Measurements from ENCODE around the gene MAD1L1.

The MAD1L1 gene

DNA sequence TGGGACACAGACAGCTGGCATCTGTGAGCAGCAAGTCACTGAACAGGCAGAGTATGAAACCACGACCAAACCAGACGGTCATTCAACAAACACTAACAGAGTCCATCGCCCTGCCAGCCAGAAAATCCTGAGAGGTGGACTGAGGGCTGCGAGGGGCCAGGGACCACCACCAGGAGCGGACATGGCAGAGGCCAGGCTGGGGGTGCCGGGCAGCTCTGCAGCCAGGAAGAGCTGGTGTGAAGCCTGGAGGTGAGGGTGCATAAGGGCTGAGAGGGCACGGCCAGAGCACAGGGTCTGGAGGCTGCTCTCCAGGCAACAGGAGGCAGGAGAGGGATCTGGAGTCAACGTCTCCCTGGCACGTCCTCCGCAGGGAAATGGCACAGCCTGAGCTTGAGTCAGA, 15.5 kb downstream of the MAD1L1 start:
- peaks cover 29 to 48% of the 10 kb centered on the region in 2 donors for H3K36me3 ChIP-seq (ENCODE audit: control insufficient read depth in 2 of 2, insufficient read depth in 2 of 2, low read length in 2 of 2)
- H3K9me3 ChIP-seq (ENCODE audit: control insufficient read depth in 2 of 2, low read length in 2 of 2), result no peaks in the 10 kb centered on the region

GRCh38 chr7:2215851-2216250, 16.9 kb downstream of the MAD1L1 start:
- Histone ChIP-seq H3K27ac (ENCODE audit: low read length) (no peak overlapping the region), H3K9me3 (ENCODE audit: control insufficient read depth in 2 of 2, low read length in 2 of 2) (no peaks in the 10 kb centered on the region), H3K4me3 (ENCODE audit: low read length in 2 of 2) (no peak overlapping the region), H3K27me3 (ENCODE audit: control insufficient read depth in 1 of 2, insufficient read depth in 2 of 2, low read length in 2 of 2) (no peaks in the 10 kb centered on the region), H3K36me3 (ENCODE audit: control insufficient read depth in 2 of 2, insufficient read depth in 2 of 2, low read length in 2 of 2) (peaks cover 25 to 42% of the 10 kb centered on the region in 2 donors), H3K9ac (ENCODE audit: low read length in 2 of 2) (no peak overlapping the region), H3K4me1 (ENCODE audit: control insufficient read depth, insufficient read depth, low read length) (no peaks in the 10 kb centered on the region)

More for the DNA sequence above, 15.5 kb downstream of the MAD1L1 start:
- Histone ChIP-seq H3K27ac (ENCODE audit: low read length) (no peak overlapping the region), H3K4me3 (ENCODE audit: low read length in 2 of 2) (no peak overlapping the region), H3K27me3 (ENCODE audit: control insufficient read depth in 1 of 2, insufficient read depth in 2 of 2, low read length in 2 of 2) (no peaks in the 10 kb centered on the region), H3K4me1 (ENCODE audit: control insufficient read depth, insufficient read depth, low read length) (no peaks in the 10 kb centered on the region), H3K9ac (ENCODE audit: low read length in 2 of 2) (no peak overlapping the region)

- no peaks in the 10 kb centered on the region for H3K9me3 ChIP-seq (ENCODE audit: control insufficient read depth in 2 of 2, low read length in 2 of 2)
- H3K9ac ChIP-seq (ENCODE audit: low read length in 2 of 2), result no peak overlapping the region
- peaks cover 25 to 39% of the 10 kb centered on the region in 2 donors for H3K36me3 ChIP-seq (ENCODE audit: control insufficient read depth in 2 of 2, insufficient read depth in 2 of 2, low read length in 2 of 2)
- H3K27ac ChIP-seq (ENCODE audit: low read length), result no peak overlapping the region
- peaks cover 2% of the 10 kb centered on the region for H3K4me1 ChIP-seq (ENCODE audit: control insufficient read depth, insufficient read depth, low read length)
- no peaks in the 10 kb centered on the region for H3K27me3 ChIP-seq (ENCODE audit: control insufficient read depth in 1 of 2, insufficient read depth in 2 of 2, low read length in 2 of 2)
- no peak overlapping the region for H3K4me3 ChIP-seq (ENCODE audit: low read length in 2 of 2)
Measured at GRCh38 chr7:2214636-2215035, 18.1 kb downstream of the MAD1L1 start.

DNA sequence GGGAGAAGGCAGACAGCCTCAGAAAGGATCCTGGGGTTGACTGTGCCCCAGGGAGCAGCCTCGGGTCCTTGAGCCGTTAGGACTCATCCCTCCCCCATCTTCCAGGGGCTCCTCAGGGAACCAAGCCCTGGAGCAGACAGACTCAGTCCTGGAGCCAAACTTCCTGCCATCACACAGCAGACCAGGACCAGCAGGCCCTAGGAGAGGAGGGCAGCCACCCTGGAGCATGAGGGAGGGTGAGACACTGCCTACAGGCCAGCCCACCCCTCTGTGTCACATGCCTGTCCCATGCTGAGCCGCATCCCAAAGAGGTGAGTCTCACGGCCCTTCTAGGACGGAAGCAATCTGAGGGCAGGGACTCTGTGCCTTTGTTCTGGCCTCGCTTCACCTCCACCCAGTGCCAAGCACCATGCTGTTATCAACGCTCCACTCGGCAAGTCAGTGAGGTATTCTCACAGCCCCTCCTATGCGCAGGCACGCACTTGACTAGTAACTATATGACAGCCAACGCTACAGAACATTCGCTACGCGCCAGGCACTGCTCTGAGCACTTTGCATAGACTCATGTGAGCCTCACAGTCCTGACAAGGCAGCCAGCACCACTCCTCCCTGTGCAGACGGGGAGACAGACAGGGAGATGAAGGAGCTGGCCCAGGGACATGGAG, 19.1 kb downstream of the MAD1L1 start:
- H3K4me3 ChIP-seq (ENCODE audit: low read length in 2 of 2), result no peak overlapping the region
- H3K27ac ChIP-seq (ENCODE audit: low read length), result no peak overlapping the region
- peaks cover 8% of the 10 kb centered on the region for H3K4me1 ChIP-seq (ENCODE audit: control insufficient read depth, insufficient read depth, low read length)
- peaks cover 25 to 42% of the 10 kb centered on the region in 2 donors for H3K36me3 ChIP-seq (ENCODE audit: control insufficient read depth in 2 of 2, insufficient read depth in 2 of 2, low read length in 2 of 2)
- H3K27me3 ChIP-seq (ENCODE audit: control insufficient read depth in 1 of 2, insufficient read depth in 2 of 2, low read length in 2 of 2), result no peaks in the 10 kb centered on the region
- H3K9ac ChIP-seq (ENCODE audit: low read length in 2 of 2), result no peak overlapping the region
- no peaks in the 10 kb centered on the region for H3K9me3 ChIP-seq (ENCODE audit: control insufficient read depth in 2 of 2, low read length in 2 of 2)

DNA sequence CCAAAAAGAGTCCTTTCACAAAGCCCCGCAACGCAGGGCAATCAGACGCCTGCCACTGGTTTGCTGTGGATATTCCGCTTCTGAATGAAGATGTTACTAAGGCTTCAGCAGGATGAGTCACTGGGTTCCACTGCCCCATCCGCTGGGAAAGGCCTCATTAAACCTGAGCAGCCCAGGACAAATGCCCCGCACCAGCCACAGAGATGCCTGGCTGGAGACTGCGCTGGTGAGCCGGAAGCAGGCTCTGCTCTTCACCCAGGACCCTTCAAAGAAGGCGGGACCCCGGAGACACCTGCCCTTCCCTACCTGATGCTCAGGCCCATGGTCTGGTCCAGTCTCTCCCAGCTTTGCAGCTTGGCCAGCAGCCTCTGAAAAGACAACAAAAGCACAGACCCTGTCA, 19.8 kb downstream of the MAD1L1 start:
- Histone ChIP-seq H3K4me1 (ENCODE audit: control insufficient read depth, insufficient read depth, low read length) (peaks cover 8% of the 10 kb centered on the region), H3K36me3 (ENCODE audit: control insufficient read depth in 2 of 2, insufficient read depth in 2 of 2, low read length in 2 of 2) (peaks cover 26 to 40% of the 10 kb centered on the region in 2 donors), H3K27ac (ENCODE audit: low read length) (no peak overlapping the region), H3K9me3 (ENCODE audit: control insufficient read depth in 2 of 2, low read length in 2 of 2) (no peaks in the 10 kb centered on the region), H3K4me3 (ENCODE audit: low read length in 2 of 2) (no peak overlapping the region), H3K9ac (ENCODE audit: low read length in 2 of 2) (no peak overlapping the region), H3K27me3 (ENCODE audit: control insufficient read depth in 1 of 2, insufficient read depth in 2 of 2, low read length in 2 of 2) (no peaks in the 10 kb centered on the region)

DNA sequence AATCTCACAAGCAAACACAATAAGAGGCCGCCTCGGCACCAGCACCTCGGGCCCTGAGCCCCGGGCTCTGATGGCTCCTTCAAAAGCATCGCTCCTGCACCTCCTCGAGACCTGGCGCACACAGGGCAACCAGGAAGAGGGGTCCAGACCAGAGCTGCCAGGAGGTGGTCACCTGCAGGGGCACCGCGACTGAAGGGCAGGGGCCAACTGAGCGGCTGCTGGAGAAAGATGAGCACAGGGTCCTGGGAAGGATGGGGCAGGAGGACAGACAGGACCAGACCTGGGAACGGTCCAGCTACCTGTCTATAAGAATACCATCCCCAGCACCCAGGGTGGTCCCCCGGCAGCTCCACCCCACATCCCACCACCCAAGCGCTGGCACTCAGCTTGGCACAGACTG, 20.8 kb downstream of the MAD1L1 start:
- Histone ChIP-seq H3K4me3 (ENCODE audit: low read length in 2 of 2) (no peak overlapping the region), H3K4me1 (ENCODE audit: control insufficient read depth, insufficient read depth, low read length) (peaks cover 8% of the 10 kb centered on the region), H3K9me3 (ENCODE audit: control insufficient read depth in 2 of 2, low read length in 2 of 2) (no peaks in the 10 kb centered on the region), H3K27me3 (ENCODE audit: control insufficient read depth in 1 of 2, insufficient read depth in 2 of 2, low read length in 2 of 2) (no peaks in the 10 kb centered on the region), H3K27ac (ENCODE audit: low read length) (no peak overlapping the region), H3K9ac (ENCODE audit: low read length in 2 of 2) (no peak overlapping the region), H3K36me3 (ENCODE audit: control insufficient read depth in 2 of 2, insufficient read depth in 2 of 2, low read length in 2 of 2) (peaks cover 25 to 37% of the 10 kb centered on the region in 2 donors)

GRCh38 chr7:2211259-2211880, 21.4 kb downstream of the MAD1L1 start:
- no peak overlapping the region for H3K27ac ChIP-seq (ENCODE audit: low read length)
- H3K4me3 ChIP-seq (ENCODE audit: low read length in 2 of 2), result no peak overlapping the region
- H3K4me1 ChIP-seq (ENCODE audit: control insufficient read depth, insufficient read depth, low read length), result peaks cover 8% of the 10 kb centered on the region
- H3K27me3 ChIP-seq (ENCODE audit: control insufficient read depth in 1 of 2, insufficient read depth in 2 of 2, low read length in 2 of 2), result no peaks in the 10 kb centered on the region
- H3K36me3 ChIP-seq (ENCODE audit: control insufficient read depth in 2 of 2, insufficient read depth in 2 of 2, low read length in 2 of 2), result peaks cover 23 to 33% of the 10 kb centered on the region in 2 donors
- H3K9me3 ChIP-seq (ENCODE audit: control insufficient read depth in 2 of 2, low read length in 2 of 2), result no peaks in the 10 kb centered on the region
- H3K9ac ChIP-seq (ENCODE audit: low read length in 2 of 2), result no peak overlapping the region

DNA sequence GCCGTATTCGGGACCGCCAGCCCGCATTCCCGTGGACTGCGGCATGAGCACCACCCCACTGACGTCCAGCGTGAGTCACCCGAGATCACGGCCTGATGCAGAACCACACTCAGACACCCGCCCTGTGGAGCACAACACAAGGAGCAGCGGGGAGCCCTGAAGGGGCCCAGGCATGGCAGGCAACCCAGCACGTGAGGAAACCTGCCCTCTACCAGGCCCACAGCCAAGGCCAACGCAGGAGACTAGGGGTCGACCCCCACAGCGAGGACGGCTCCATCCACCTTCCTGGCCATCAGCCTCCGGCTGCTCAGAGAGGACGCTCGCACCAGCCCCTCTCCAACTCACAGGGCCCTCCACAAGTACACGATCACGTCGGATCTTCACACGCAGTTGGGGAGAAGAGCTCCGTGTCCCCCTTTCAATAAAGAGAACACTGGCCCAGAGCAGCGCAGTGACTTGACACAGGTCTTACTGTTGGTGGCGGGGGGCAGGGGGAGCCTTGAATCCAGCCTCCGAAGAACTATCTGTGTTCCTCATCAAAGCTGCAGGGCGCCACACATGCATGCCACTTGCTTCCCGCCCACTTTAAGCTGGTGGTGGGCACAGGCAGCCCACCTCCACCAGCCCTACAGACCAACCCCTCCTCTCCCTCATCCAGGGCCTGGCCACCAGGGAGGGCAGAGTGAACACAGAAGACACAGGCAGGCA, 22.0 kb downstream of the MAD1L1 start:
- Histone ChIP-seq H3K27ac (ENCODE audit: low read length) (no peak overlapping the region), H3K27me3 (ENCODE audit: control insufficient read depth in 1 of 2, insufficient read depth in 2 of 2, low read length in 2 of 2) (no peaks in the 10 kb centered on the region), H3K9me3 (ENCODE audit: control insufficient read depth in 2 of 2, low read length in 2 of 2) (no peaks in the 10 kb centered on the region), H3K36me3 (ENCODE audit: control insufficient read depth in 2 of 2, insufficient read depth in 2 of 2, low read length in 2 of 2) (peaks cover 18 to 26% of the 10 kb centered on the region in 2 donors), H3K9ac (ENCODE audit: low read length in 2 of 2) (no peak overlapping the region), H3K4me3 (ENCODE audit: low read length in 2 of 2) (no peak overlapping the region), H3K4me1 (ENCODE audit: control insufficient read depth, insufficient read depth, low read length) (peaks cover 8% of the 10 kb centered on the region)

DNA sequence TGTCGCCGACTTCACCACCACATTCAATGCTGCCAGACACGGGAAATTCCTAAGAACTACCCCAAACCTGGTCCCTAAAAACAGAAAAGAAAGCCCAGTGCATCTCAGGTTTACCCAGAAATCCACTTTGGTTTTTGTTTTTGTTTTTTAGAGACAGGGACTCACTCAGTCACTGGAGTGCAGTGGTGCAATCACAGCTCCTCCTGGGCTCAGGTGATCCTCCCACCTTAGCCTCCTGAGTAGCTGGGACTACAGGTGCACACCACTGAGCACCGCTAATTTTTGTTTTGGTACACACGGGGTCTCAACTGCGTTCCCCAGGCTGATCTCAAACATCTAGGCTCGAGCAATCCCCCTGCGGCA, 22.8 kb downstream of the MAD1L1 start:
- peak overlapping the region in 1 of 2 donors; percentile 21 for H3K9ac ChIP-seq (ENCODE audit: low read length in 2 of 2)
- peaks cover 15% of the 10 kb centered on the region for H3K4me1 ChIP-seq (ENCODE audit: control insufficient read depth, insufficient read depth, low read length)
- no peak overlapping the region for H3K4me3 ChIP-seq (ENCODE audit: low read length in 2 of 2)
- H3K9me3 ChIP-seq (ENCODE audit: control insufficient read depth in 2 of 2, low read length in 2 of 2), result no peaks in the 10 kb centered on the region
- no peak overlapping the region for H3K27ac ChIP-seq (ENCODE audit: low read length)
- H3K36me3 ChIP-seq (ENCODE audit: control insufficient read depth in 2 of 2, insufficient read depth in 2 of 2, low read length in 2 of 2), result peaks cover 14 to 23% of the 10 kb centered on the region in 2 donors
- H3K27me3 ChIP-seq (ENCODE audit: control insufficient read depth in 1 of 2, insufficient read depth in 2 of 2, low read length in 2 of 2), result no peaks in the 10 kb centered on the region

- Histone ChIP-seq H3K9ac (ENCODE audit: low read length in 2 of 2) (peak overlapping the region in 1 of 2 donors; percentile 21), H3K27ac (ENCODE audit: low read length) (no peak overlapping the region), H3K4me1 (ENCODE audit: control insufficient read depth, insufficient read depth, low read length) (peaks cover 21% of the 10 kb centered on the region), H3K4me3 (ENCODE audit: low read length in 2 of 2) (no peak overlapping the region), H3K9me3 (ENCODE audit: control insufficient read depth in 2 of 2, low read length in 2 of 2) (no peaks in the 10 kb centered on the region), H3K27me3 (ENCODE audit: control insufficient read depth in 1 of 2, insufficient read depth in 2 of 2, low read length in 2 of 2) (no peaks in the 10 kb centered on the region), H3K36me3 (ENCODE audit: control insufficient read depth in 2 of 2, insufficient read depth in 2 of 2, low read length in 2 of 2) (peaks cover 14 to 21% of the 10 kb centered on the region in 2 donors)
Measured at GRCh38 chr7:2209146-2209960, 23.4 kb downstream of the MAD1L1 start.
